GM15510 (cell line): ENCODE results near the gene FHOD1.

Experiments used
- POLR2A ChIP-seq: IDR thresholded peaks from 3 replicates; pipeline ENCODE4 v1.6.1; 2011; ENCODE audit warnings: borderline replicate concordance; ENCODE audit not compliant: insufficient read length; ENCODE audit errors: extremely low read depth

FHOD1 gene

DNA sequence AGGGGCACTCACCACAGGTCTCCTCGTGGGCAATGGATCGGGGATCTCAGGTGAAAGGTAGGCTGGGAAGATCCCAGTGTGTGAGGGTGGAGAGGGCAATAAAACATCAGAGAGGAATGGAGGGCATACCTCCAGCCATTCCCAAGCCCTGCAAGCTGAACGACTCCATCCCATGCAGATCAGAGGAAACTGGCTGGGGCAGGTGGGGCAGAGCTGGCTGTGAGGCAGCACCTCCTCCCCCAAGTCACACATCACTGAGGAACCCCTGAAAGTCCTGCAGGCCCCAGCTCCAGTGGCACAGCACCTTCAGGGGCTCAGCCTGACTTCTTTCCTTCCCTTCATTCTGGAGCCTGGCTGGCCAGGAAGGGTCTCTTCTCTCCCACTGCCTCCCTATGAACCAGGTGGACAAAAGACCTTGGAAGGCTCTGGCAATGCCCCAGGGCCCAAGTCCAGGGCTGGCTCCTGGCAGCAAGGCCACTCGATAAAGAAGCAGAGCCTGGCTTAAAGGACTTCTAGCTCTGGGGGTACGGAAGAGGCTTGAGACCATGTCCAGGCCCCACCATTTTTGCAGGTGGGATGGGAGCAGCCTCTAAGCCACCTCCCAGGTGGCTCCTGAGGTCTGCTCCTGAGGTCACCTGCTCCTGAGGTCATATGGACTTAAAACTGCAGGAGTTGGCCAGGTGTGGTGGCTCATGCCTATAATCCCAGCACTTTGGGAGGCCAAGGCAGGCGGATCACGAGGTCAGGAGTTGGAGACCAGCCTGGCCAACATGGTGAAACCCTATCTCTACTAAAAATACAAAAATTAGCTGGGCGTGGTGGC is 33.9 kb downstream of the FHOD1 start:
- TF ChIP-seq POLR2A, result no peak

DNA sequence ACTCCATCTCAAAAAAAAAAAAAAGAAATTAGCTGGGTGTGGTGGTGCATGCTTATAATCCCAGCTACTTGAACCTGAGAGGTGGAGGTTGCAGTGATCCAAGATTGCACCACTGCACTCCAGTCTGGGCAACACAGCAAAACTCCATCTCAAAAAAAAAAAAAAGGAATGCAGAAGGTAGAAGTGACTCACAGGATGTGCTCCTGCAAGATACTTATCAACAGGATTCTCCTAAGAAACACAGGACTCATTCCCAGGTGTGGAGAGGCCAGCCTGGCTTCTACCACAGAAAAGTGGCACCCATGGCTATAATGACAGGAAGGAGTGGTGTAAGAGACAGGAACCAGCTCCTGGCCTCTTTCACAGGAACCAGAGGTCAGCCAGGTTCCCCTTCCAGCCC is 34.5 kb downstream of the FHOD1 start:
- no peak for TF ChIP-seq POLR2A

DNA sequence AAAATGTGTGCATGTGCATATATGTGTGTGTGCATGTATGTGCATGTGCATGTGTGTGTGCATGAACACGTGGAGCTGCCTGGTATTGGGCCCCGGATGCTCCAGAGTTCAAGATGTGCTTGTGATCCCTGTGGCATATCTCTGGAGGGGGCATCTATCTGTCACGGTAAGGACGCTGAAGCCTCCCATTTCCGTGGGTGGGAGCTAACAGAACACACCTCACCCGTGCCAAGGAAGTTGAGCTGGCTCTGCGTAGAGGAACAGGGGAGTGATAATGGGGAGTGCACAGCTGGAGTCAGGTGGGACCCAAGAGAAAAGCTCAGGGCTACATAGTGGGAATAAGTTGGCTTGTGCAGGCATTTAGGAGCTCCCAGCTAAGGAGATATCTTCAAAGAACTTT is 35.6 kb downstream of the FHOD1 start:
- no peak for TF ChIP-seq POLR2A

DNA sequence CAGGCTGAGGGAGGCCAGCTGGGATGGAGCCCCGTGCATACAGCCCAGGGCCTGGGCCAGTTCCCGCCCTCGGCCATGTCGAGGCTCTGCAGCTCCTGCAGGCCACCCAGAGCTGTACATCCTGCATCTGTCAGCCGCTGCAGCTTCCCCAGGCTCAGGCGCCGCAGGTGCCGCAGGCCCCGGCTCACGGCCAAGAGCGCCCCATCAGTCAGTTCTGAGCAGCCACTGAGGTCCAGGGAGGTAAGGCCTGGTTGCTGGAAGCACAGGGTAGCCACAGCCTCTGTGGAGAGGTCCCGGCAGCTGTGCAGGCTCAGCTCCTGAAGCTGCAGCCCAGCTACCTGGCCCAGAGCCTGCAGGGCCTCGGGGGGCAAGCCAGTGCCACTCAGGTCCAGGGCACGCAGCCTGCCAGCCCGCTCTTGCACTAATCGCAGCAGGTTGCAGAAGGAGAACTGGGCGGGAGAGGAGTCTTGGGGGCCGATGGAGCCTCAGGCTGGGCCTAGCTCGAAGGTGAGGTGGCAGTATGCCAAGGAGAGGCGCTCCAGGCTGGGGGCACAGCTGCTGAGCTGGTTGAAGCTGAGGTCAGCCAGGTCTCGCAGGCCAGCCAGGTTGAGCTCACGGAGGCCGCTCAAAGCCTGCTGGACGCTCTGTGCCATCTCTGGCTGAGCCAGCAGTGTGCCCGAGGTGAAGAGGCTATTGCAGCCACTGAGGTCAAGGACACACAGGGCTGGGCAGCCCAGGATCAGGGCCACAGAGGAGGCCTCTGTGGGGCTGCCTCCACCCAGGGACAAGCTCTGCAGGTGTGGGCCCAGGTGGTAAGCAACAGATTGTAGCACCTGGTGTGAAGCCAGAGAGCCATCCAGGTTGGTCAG is 37.0 kb downstream of the FHOD1 start:
- no peak for TF ChIP-seq POLR2A

DNA sequence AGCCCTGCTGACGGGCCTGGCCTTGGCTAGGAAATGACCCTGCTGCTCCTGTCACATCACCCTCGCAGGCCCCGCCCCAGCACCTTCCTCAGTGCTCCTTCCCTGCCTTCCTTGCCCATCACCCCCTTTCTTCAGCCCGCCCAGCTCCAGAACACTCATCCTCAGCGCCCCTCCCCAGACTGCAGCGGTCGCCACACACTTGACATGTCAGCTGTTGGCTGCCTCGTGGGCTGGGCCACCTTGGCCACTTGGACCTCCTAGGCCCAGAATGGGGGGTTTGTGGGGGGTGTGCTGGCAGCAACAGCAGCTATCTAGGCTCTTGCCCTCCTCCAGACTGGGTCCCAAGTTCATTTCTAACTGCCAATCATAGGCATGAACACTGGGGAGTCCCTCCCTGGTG is 37.7 kb downstream of the FHOD1 start:
- TF ChIP-seq POLR2A, result no peak

DNA sequence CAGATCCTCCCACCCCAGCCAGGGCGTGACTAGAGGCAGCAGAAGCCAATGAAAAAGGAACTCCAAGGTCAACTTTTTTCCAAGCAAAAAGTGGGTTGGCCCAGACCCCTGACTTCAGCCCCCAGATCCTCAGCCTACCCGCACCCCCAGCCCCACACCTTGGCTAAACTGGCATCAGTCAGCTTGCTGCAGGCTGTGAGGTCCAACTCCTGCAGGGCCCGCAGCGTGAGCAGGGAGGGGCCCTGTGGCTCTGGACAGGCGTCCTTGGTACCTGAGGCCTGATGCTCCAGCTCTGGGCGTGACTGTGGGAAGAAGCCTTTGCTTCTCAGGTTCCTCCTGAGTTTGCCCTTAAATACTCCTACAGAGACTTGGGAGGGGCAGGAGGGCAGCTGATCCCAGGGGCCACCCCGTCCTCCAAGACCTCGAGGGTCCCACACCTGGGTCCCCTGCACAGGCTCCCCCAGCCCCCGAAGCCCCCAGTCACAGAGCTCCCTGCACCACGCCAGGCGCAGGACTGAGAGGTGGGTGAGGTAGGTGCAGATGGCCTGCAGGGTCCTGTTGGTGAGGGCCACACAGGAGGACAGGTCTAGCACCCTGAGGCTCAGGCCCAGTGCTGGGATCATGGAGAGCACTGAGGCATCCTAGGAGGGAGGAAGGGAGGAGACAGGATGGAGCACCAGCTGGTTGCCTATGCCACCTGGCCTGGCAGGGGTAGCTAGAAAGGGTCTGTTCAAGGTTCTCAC is 39.0 kb downstream of the FHOD1 start:
- no peak for TF ChIP-seq POLR2A

DNA sequence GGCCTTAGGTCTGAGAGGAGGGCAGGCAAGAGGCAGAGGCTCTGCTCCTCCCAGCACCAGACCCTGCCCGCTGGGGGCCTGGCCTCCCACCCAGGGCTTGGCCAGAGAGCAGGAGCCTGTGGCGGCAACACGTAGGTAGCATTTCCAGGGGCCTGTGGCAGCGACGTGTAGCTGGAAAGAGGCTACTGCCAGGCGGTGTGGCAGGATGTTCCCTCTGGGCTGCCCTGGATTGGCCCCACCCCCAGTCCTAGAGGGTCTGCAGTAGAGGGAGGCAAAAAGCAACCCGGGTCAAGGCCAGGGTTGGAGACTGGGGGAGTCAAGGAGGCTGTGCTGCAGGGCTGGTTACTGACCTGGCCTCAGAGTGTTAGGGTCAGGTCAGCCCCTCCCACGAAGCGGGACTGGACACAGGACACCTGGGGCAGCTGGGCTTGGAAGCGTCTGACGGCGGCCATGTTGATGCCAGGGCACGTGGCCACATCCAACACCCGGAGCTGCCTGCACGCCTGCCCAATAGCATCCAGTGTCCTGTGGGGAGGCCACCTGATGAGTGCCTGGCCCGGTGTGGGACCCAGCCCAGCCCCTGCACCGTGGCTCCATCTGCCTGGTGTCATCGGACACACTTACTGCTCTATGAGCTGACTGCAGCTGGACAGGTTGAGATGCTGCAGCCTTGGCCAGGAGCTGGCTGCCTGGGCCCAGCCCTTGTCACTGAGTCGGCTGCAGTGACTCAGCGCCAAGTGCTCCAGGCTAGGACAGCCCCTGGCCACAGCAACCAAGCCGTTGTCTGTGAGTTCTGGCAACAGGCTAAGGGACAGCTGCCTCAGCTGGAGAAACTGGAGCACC is 39.8 kb downstream of the FHOD1 start:
- TF ChIP-seq POLR2A, result peak; percentile 24

DNA sequence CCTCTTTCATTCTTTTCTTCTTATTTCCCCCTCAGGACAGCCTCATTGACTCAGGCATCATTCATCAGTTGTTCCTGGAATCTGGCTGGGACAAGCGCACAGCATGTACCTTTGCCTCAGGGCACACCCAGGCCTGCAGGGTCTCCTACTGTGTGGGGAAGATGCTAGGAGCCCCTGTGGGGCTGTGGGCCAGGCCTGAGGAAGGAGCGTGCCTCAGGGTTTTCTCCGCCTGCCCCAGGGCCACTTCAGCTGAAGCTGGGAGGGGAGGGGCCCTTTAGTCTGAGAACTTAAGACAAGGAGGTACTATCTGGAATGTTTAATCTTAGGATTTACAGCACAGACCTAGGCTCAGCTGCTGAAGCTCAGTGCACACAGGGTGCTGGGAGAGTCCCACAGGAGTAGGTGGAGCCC is 40.4 kb downstream of the FHOD1 start:
- no peak for TF ChIP-seq POLR2A

DNA sequence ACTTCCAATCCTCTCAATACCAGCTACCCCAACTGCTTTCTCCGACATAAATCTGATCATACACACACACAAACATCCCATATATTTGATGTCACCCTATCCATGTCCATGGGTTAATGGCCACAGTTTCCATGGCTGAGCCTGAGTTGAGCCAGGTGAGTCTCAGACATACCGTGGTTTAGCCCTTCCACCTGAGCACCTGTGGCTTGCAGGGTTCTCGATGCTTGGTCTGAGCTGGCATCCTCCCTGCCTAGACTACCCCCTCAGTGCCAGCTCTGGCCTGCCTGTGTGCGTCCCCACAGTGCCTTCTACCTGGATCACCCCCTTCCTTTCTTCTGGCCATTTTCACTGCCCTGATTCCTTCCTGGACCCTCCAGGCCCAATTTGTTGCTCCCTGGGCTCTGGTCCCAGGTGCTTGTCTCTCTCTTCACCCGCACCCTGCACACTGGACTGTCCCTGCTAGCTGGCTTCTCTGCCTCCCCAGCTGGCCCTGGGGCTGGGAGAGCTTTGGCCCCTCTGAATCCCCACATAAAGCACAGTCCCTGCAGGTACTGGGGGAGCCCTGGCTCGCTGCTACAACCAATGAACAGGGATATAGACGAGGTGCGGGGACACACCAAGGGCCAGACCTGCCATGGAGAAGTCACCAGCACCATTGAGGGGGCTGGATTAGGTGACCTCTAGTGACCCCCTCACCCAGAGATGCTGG is 41.0 kb downstream of the FHOD1 start:
- TF ChIP-seq POLR2A, result no peak

DNA sequence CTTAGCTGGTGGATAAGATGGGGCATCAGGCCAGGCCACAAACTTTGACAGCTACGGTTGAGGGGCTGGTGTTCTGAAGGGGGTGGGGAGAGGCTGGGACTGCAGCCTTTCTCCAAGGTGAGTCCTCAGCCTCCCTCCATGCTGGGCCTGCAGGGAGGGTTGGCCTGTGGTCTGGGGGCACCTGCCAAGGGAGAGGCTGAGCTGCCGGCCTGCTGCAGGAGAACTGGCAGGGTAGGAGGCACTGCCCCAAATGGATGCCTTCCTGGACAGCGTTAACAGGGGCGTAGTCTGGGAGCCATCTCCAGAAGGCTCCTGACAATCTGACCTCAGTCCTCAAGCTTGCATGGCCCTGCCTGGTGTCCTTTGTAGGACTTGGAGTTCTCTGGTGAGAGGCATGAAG is 43.2 kb downstream of the FHOD1 start:
- no peak for TF ChIP-seq POLR2A

DNA sequence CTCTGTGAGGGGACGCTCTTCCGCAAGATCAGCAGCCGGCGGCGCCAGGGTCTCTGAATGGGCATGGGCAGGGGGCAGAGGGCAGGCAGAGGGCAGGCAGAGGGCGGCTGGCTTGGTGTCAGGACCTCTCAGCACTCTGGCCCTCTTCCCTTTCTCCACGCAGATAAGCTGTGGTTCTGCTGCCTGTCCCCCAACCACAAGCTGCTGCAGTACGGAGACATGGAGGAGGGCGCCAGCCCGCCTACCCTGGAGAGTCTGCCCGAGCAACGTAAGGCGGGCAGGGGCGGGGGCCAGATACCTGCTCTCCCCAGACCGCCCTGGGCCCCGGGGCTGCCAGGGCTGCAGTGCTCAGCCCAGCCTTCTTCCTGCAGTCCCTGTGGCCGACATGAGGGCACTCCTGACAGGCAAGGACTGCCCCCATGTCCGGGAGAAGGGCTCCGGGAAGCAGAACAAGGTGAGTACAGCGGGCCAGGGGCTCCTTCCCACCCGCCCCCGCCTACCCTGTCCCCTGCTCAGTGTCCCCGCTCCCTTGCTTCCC is 44.3 kb downstream of the FHOD1 start:
- TF ChIP-seq POLR2A, result no peak

DNA sequence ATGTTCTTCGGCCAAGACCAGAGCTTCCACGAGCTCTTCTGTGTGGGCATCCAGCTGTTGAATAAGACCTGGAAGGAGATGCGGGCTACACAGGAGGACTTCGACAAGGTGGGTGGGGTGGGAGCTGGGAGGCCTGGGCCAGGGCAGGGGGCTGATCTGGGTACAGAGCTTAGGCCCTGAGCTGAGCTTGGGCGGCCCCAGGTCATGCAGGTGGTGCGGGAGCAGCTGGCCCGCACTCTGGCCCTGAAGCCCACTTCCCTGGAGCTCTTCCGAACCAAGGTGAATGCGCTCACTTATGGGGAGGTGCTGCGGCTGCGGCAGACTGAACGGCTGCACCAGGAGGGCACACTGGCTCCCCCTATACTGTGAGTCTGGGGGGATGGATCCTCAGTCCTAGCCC is 44.9 kb downstream of the FHOD1 start:
- TF ChIP-seq POLR2A, result no peak
